ENCODE data around the gene PEX11G.

DNA sequence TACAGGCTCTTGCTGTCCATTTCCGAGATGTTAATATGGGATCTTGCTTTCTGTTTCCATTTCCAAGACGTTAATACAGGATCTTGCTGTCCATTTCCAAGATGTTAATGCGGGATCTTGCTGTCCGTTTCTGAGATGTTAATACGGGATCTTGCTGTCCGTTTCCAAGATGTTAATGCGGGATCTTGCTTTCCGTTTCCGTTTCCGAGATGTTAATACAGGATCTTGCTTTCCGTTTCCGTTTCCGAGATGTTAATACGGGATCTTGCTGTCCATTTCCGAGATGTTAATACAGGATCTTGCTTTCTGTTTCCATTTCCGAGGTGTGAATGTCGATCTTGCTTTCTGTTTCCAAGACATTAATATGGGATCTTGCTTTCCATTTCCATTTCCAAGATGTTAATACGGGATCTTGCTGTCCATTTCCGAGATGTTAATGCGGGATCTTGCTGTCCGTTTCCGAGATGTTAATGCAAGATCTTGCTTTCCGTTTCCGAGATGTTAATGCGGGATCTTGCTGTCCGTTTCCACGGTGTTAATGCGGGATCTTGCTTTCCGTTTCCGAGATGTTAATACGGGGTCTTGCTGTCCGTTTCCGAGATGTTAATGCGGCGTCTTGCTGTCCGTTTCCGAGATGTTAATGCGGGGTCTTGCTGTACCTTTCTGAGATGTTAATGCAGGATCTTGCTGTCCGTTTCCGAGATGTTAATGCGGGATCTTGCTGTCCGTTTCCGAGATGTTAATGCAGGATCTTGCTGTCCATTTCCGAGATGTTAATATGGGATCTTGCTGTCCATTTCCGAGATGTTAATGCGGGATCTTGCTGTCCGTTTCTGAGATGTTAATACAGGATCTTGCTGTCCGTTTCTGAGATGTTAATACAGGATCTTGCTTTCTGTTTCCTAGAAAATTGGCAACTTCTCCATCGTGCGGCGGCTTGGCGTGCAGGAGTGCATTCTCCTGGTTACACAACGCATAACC is 38.3 kb downstream of the PEX11G start:
- TF ChIP-seq POLR2A (IDR thresholded peaks at IDR 0.05) = no peak
- TF ChIP-seq, protein P1, sequence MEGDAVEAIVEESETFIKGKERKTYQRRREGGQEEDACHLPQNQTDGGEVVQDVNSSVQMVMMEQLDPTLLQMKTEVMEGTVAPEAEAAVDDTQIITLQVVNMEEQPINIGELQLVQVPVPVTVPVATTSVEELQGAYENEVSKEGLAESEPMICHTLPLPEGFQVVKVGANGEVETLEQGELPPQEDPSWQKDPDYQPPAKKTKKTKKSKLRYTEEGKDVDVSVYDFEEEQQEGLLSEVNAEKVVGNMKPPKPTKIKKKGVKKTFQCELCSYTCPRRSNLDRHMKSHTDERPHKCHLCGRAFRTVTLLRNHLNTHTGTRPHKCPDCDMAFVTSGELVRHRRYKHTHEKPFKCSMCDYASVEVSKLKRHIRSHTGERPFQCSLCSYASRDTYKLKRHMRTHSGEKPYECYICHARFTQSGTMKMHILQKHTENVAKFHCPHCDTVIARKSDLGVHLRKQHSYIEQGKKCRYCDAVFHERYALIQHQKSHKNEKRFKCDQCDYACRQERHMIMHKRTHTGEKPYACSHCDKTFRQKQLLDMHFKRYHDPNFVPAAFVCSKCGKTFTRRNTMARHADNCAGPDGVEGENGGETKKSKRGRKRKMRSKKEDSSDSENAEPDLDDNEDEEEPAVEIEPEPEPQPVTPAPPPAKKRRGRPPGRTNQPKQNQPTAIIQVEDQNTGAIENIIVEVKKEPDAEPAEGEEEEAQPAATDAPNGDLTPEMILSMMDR (IDR thresholded peaks at IDR 0.05) = no peak
